Loucy (cell line): Measurements from ENCODE around the gene IGFN1.

Source experiments
- H2AFZ ChIP-seq: fragments of 200-600 bp; sonication (generic); 2 replicates; pipeline ENCODE4 v1.6.0; 2016; ENCODE audit warnings: antibody characterized with exemption, mild to moderate bottlenecking, low read length, moderate library complexity
- H3F3A ChIP-seq: fragments of 200-600 bp; 2 replicates; pipeline ENCODE4 v1.6.0; 2016; ENCODE audit warnings: antibody characterized with exemption, low read depth, mild to moderate bottlenecking
- H3K27me3 ChIP-seq: fragments of 200-600 bp; sonication (generic); 2 replicates; pipeline ENCODE4 v1.6.1; 2014; ENCODE audit warnings: low read length, mild to moderate bottlenecking; ENCODE audit not compliant: insufficient read depth, poor library complexity, severe bottlenecking
- H3K36me3 ChIP-seq: fragments of 200-600 bp; sonication (generic); 2 replicates; pipeline ENCODE4 v1.6.1; 2016; ENCODE audit warnings: low read length; ENCODE audit not compliant: insufficient read depth
- H3K4me1 ChIP-seq: fragments of 200-600 bp; sonication (generic); 2 replicates; pipeline ENCODE4 v1.5.1; 2014; ENCODE audit warnings: low read length, mild to moderate bottlenecking; ENCODE audit not compliant: insufficient read depth, poor library complexity, severe bottlenecking
- H3K4me2 ChIP-seq: fragments of 200-600 bp; sonication (generic); 2 replicates; pipeline ENCODE4 v1.6.0; 2014; ENCODE audit warnings: antibody characterized with exemption, low read length, low read depth, mild to moderate bottlenecking; ENCODE audit not compliant: poor library complexity, severe bottlenecking
- H3K4me3 ChIP-seq: fragments of 200-600 bp; sonication (generic); 2 replicates; pipeline ENCODE4 v1.5.1; 2014; ENCODE audit warnings: low read length, mild to moderate bottlenecking, mixed read lengths; ENCODE audit not compliant: poor library complexity, severe bottlenecking
- H3K79me2 ChIP-seq: fragments of 200-600 bp; sonication (generic); 2 replicates; pipeline ENCODE4 v1.6.1; 2014; ENCODE audit warnings: low read length; ENCODE audit not compliant: insufficient read depth
- H3K9ac ChIP-seq: fragments of 200-600 bp; sonication (generic); 2 replicates; pipeline ENCODE4 v1.6.0; 2014; ENCODE audit warnings: mild to moderate bottlenecking, low read depth, low read length, moderate library complexity; ENCODE audit not compliant: poor library complexity, severe bottlenecking
- H3K9me2 ChIP-seq: fragments of 200-600 bp; sonication (generic); replicated peaks from 2 replicates; pipeline ENCODE4 v1.6.1; 2016; ENCODE audit warnings: low read depth, low read length, mixed read lengths
- H3K9me3 ChIP-seq: fragments of 200-600 bp; sonication (generic); 2 replicates; pipeline ENCODE4 v1.6.1; 2014; ENCODE audit warnings: mild to moderate bottlenecking, antibody characterized with exemption, low read length, low read depth; ENCODE audit not compliant: insufficient read depth
- H4K20me1 ChIP-seq: fragments of 200-600 bp; sonication (generic); 2 replicates; pipeline ENCODE4 v1.6.0; 2014; ENCODE audit warnings: antibody characterized with exemption, low read length, mild to moderate bottlenecking; ENCODE audit not compliant: insufficient read depth, poor library complexity, severe bottlenecking
- CTCF ChIP-seq: fragments of 200-600 bp; sonication (generic); conservative IDR thresholded peaks from 2 replicates; pipeline ENCODE4 v1.5.1; 2014; ENCODE audit warnings: mild to moderate bottlenecking, antibody characterized with exemption, low read length
- EZH2phosphoT487 ChIP-seq: fragments of 200-600 bp; IDR thresholded peaks from 2 replicates; pipeline ENCODE4 v1.6.1; 2018; ENCODE audit warnings: antibody characterized with exemption, mild to moderate bottlenecking, moderate library complexity, borderline replicate concordance

Gene IGFN1

GRCh38 chr1:201145816-201146215 lies 44.8 kb upstream of the IGFN1 start:
- no peak overlapping the region for H3K9ac ChIP-seq
- TF ChIP-seq EZH2phosphoT487 (no peak), CTCF (no peak)
- no peaks in the 10 kb centered on the region for H3F3A ChIP-seq
- H3K79me2 ChIP-seq: no peaks in the 10 kb centered on the region
- no peak overlapping the region for H2AFZ ChIP-seq
- H3K9me3 ChIP-seq: no peaks in the 10 kb centered on the region
- no peak overlapping the region for H3K4me3 ChIP-seq
- no peaks in the 10 kb centered on the region for H4K20me1 ChIP-seq
- no peaks in the 10 kb centered on the region for H3K9me2 ChIP-seq
- H3K4me1 ChIP-seq: no peaks in the 10 kb centered on the region
- no peaks in the 10 kb centered on the region for H3K27me3 ChIP-seq
- peaks cover 59% of the 10 kb centered on the region; the same call in 1 of the 2 replicates for H3K36me3 ChIP-seq
- H3K4me2 ChIP-seq: no peak overlapping the region

GRCh38 chr1:201146626-201147390 lies 43.8 kb upstream of the IGFN1 start:
- Histone ChIP-seq H3K9me3 (no peaks in the 10 kb centered on the region), H3K36me3 (peaks cover 58% of the 10 kb centered on the region; the same call in 1 of the 2 replicates), H3K4me2 (no peak overlapping the region)

GRCh38 chr1:201147396-201148015 lies 43.1 kb upstream of the IGFN1 start:
- Histone ChIP-seq H3K4me1 (peaks cover 3% of the 10 kb centered on the region), H4K20me1 (no peaks in the 10 kb centered on the region), H3K27me3 (no peaks in the 10 kb centered on the region), H3K36me3 (peaks cover 51% of the 10 kb centered on the region; the same call in 1 of the 2 replicates), H3K9me3 (no peaks in the 10 kb centered on the region), H3K9ac (no peak overlapping the region), H3K9me2 (no peaks in the 10 kb centered on the region), H2AFZ (no peak overlapping the region), H3K4me3 (no peak overlapping the region), H3K4me2 (no peak overlapping the region), H3K79me2 (no peaks in the 10 kb centered on the region), H3F3A (no peaks in the 10 kb centered on the region)
- TF ChIP-seq CTCF: no peak
- no peak for TF ChIP-seq EZH2phosphoT487

More at GRCh38 chr1:201146626-201147390, 43.8 kb upstream of the IGFN1 start:
- no peak overlapping the region for H3K4me3 ChIP-seq
- no peaks in the 10 kb centered on the region for H3K9me2 ChIP-seq
- no peak overlapping the region for H2AFZ ChIP-seq
- H4K20me1 ChIP-seq: no peaks in the 10 kb centered on the region
- H3K79me2 ChIP-seq: no peaks in the 10 kb centered on the region
- no peaks in the 10 kb centered on the region for H3K4me1 ChIP-seq
- no peak overlapping the region for H3K9ac ChIP-seq
- H3F3A ChIP-seq: no peaks in the 10 kb centered on the region
- H3K27me3 ChIP-seq: no peaks in the 10 kb centered on the region
- TF ChIP-seq EZH2phosphoT487: no peak
- no peak for TF ChIP-seq CTCF
